K562 (cell line): ENCODE results near the gene JPH3. TPM values are rescaled to one million over a fixed set of nuclear protein-coding genes. Genes with fewer than 3 reads are reported as not detected.
A peak's percentile ranks its signal among the peaks of the same experiment; 100 is the strongest.

Experiments
- KDM4B ChIP-seq, 2 experiments: fragments of 450-650 bp in 1 of 2; sonication (generic) in 1 of 2; IDR thresholded peaks; 2 replicates each; pipeline ENCODE4 v1.6.1; 2016 to 2017; ENCODE audit warnings: borderline replicate concordance in 2 of 2, antibody characterized with exemption in 1 of 2, low read depth in 1 of 2, mild to moderate bottlenecking in 1 of 2
- MBD1 ChIP-seq: fragments of 250-450 bp; sonication (Bioruptor Pico); IDR thresholded peaks from 2 replicates; pipeline ENCODE4 v1.8.0; 2022; ENCODE audit warnings: inconsistent platforms
- RBM14 ChIP-seq: fragments of 200-400 bp; formaldehyde crosslinking; IDR thresholded peaks from 2 replicates; pipeline ENCODE4 v1.6.1; 2018; ENCODE audit warnings: low read depth, mild to moderate bottlenecking, low read length, moderate library complexity, borderline replicate concordance; ENCODE audit not compliant: insufficient read depth
- TEAD2 ChIP-seq: fragments of 450-650 bp; IDR thresholded peaks from 2 replicates; pipeline ENCODE4 v1.6.1; 2016; ENCODE audit warnings: missing genetic modification characterization, control low read depth, missing compliant biosample characterization
- ZNF609 ChIP-seq: sonication (generic); formaldehyde crosslinking; IDR thresholded peaks from 2 replicates; pipeline ENCODE4 v1.8.1; 2023; ENCODE audit warnings: missing genetic modification reagents, mild to moderate bottlenecking, borderline replicate concordance
- polyA plus RNA-seq, 8 experiments: library from polyadenylated mRNA; depleted of rRNA in 4 of 8; stranded (reverse) in 5 of 8; unstranded in 3 of 8; fragments of >200 nt; fragmentation: Nextera tagmentation in 2 of 8; fragmentation: Illumina TruSeq in 1 of 8; extraction: Ambion mirVana in 2 of 8; extraction: Trizol in 1 of 8; gene quantifications; 2 replicates each; pipeline versions ENCODE4 v1.2.1 to v1.2.3, GENCODE V29; 2011 to 2014; ENCODE audit warnings: inconsistent platforms in 1 of 8, missing spikeins in 1 of 8
- total RNA-seq, 7 experiments: library from RNA; depleted of rRNA in 6 of 7; stranded (reverse); fragments of >200 nt in 6 of 7; fragmentation: Illumina TruSeq in 2 of 7; extraction: Trizol in 2 of 7; gene quantifications; 2 replicates each; pipeline versions ENCODE4 v1.2.1 to v1.2.3, GENCODE V29; 2011 to 2021; ENCODE audit warnings: low replicate concordance in 1 of 7
- TF ChIP-seq, protein P1 (sequence below): fragments of 450-650 bp; IDR thresholded peaks from 2 replicates; pipeline ENCODE4 v1.6.1; 2016; ENCODE audit warnings: borderline replicate concordance
- TF ChIP-seq, protein P2 (sequence below): sonication (generic); formaldehyde crosslinking; IDR thresholded peaks from 2 replicates; pipeline ENCODE4 v1.8.0; 2022; ENCODE audit warnings: missing genetic modification reagents, mild to moderate bottlenecking, moderate library complexity, borderline replicate concordance
- TF ChIP-seq, protein P3 (sequence below): fragments of 450-650 bp; IDR thresholded peaks from 2 replicates; pipeline ENCODE4 v1.6.1; 2017; ENCODE audit warnings: antibody characterized with exemption
- TF ChIP-seq, protein P4 (sequence below): sonication (generic); IDR thresholded peaks from 2 replicates; pipeline ENCODE4 v1.6.1; 2016
- TF ChIP-seq, protein P5 (sequence below): sonication (generic); formaldehyde crosslinking; IDR thresholded peaks from 2 replicates; pipeline ENCODE4 v1.9.0; 2022; ENCODE audit warnings: mild to moderate bottlenecking, missing genetic modification reagents

Gene JPH3
- total and polyA plus RNA-seq, 9 of the 15 experiments (the other 6 are each of a cell fraction or from before 2014, with no cell fraction given): 0.01 TPM; not detected in 8

DNA sequence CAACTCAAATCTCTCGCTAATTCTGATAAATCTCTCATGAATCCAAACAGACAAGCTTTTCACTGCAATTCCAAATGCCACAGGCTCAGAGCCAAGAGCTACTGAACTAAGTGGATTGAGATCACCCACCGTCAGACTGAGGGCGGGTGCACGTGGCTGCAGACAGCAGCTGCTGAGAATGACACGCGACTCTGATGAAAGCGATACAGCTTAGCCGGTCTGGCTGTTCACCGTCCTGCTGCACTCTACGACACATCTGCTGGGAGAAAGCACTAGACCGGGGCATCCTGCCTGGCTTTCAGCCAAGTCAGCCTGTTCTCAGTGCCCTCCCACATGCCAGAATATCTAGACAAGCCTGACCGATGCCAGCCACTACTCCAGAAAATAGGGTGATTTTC, 120.9 kb downstream of the JPH3 start (continued):
- TF ChIP-seq, protein P1, sequence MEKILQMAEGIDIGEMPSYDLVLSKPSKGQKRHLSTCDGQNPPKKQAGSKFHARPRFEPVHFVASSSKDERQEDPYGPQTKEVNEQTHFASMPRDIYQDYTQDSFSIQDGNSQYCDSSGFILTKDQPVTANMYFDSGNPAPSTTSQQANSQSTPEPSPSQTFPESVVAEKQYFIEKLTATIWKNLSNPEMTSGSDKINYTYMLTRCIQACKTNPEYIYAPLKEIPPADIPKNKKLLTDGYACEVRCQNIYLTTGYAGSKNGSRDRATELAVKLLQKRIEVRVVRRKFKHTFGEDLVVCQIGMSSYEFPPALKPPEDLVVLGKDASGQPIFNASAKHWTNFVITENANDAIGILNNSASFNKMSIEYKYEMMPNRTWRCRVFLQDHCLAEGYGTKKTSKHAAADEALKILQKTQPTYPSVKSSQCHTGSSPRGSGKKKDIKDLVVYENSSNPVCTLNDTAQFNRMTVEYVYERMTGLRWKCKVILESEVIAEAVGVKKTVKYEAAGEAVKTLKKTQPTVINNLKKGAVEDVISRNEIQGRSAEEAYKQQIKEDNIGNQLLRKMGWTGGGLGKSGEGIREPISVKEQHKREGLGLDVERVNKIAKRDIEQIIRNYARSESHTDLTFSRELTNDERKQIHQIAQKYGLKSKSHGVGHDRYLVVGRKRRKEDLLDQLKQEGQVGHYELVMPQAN: peak; percentile 77
- no peak for TF ChIP-seq MBD1 (CRISPR knock-in tag)
- TF ChIP-seq, protein P2, sequence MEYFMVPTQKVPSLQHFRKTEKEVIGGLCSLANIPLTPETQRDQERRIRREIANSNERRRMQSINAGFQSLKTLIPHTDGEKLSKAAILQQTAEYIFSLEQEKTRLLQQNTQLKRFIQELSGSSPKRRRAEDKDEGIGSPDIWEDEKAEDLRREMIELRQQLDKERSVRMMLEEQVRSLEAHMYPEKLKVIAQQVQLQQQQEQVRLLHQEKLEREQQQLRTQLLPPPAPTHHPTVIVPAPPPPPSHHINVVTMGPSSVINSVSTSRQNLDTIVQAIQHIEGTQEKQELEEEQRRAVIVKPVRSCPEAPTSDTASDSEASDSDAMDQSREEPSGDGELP (CRISPR knock-in tag): peak; percentile 85
- TF ChIP-seq, protein P3, sequence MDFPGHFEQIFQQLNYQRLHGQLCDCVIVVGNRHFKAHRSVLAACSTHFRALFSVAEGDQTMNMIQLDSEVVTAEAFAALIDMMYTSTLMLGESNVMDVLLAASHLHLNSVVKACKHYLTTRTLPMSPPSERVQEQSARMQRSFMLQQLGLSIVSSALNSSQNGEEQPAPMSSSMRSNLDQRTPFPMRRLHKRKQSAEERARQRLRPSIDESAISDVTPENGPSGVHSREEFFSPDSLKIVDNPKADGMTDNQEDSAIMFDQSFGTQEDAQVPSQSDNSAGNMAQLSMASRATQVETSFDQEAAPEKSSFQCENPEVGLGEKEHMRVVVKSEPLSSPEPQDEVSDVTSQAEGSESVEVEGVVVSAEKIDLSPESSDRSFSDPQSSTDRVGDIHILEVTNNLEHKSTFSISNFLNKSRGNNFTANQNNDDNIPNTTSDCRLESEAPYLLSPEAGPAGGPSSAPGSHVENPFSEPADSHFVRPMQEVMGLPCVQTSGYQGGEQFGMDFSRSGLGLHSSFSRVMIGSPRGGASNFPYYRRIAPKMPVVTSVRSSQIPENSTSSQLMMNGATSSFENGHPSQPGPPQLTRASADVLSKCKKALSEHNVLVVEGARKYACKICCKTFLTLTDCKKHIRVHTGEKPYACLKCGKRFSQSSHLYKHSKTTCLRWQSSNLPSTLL: no peak
- TF ChIP-seq ZNF609 (CRISPR knock-in tag): no peak
- TF ChIP-seq RBM14: no peak
- TF ChIP-seq, protein P4, sequence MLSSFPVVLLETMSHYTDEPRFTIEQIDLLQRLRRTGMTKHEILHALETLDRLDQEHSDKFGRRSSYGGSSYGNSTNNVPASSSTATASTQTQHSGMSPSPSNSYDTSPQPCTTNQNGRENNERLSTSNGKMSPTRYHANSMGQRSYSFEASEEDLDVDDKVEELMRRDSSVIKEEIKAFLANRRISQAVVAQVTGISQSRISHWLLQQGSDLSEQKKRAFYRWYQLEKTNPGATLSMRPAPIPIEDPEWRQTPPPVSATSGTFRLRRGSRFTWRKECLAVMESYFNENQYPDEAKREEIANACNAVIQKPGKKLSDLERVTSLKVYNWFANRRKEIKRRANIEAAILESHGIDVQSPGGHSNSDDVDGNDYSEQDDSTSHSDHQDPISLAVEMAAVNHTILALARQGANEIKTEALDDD: no peak
- no peak for TF ChIP-seq KDM4B (IDR thresholded peaks at IDR 0.05; ENCODE audit: borderline replicate concordance in 2 of 2, low read depth in 1 of 2)
- TF ChIP-seq, protein P5, sequence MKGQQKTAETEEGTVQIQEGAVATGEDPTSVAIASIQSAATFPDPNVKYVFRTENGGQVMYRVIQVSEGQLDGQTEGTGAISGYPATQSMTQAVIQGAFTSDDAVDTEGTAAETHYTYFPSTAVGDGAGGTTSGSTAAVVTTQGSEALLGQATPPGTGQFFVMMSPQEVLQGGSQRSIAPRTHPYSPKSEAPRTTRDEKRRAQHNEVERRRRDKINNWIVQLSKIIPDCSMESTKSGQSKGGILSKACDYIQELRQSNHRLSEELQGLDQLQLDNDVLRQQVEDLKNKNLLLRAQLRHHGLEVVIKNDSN (CRISPR knock-in tag): peak; percentile 16; the same call in 1 of the 2 replicates
- TF ChIP-seq TEAD2 (tag): no peak
